HG02678 (cell line): ENCODE results near the gene GRIA4.
"Not testable (repeated sequence)": the region's sequence is repeated elsewhere in the genome, so short reads cannot be mapped to it uniquely, and the experiment has no call there.

ENCODE experiments used
- ATAC-seq: cut with Tn5 transposase; IDR thresholded peaks from one replicate; pipeline ENCODE4 v1.9.1; 2021; ENCODE audit warnings: mild to moderate bottlenecking, moderate library complexity; ENCODE audit not compliant: unreplicated experiment

GRIA4 gene

DNA sequence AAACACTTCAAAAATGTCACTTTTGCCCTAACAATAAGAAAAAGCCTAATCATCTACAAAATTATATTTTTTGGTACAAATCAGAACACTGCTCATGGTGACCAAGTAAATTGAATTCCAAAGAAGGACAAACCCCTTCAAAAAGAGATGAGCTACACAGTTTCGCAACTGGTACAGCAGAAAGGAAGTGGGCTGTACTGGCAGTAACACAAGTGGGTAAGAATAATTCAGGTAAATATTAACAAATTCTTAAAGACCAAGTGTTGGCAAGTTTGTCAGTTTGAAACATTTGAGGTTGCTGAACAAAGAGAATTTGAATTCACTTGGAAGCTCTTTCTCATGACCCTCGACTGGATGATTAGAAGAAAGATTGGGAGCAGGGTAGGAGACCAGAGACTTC is 376.7 kb downstream of the GRIA4 start:
- no peak for ATAC-seq

GRCh38 chr11:105988197-105988596 is 378.3 kb downstream of the GRIA4 start:
- no peak for ATAC-seq

DNA sequence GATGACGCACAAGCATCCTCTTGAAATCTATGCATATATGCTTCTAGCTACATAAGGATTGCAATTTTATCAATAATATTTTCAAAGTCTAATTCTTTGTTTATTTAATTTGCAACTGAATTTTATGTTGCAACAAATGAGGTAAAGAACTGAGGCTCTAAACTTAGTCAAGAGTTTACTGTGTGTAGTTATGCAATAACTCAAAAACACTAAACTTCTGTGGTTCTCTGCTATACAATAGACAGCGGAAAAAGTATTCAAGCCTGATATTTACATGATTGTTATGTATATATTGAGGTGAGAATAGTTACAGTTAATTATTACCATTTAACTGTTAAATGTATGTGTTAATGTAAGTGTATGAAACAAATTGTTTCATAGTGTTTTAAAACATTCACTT is 379.3 kb downstream of the GRIA4 start:
- ATAC-seq: no peak

- no peak for ATAC-seq
Observed at GRCh38 chr11:105991888-105992287, 382.0 kb downstream of the GRIA4 start.

GRCh38 chr11:106001304-106002012 is 391.6 kb downstream of the GRIA4 start:
- no peak for ATAC-seq

- not testable (repeated sequence) for ATAC-seq
Observed at GRCh38 chr11:106003094-106003493, 393.2 kb downstream of the GRIA4 start.

GRCh38 chr11:106011481-106011880 is 401.6 kb downstream of the GRIA4 start:
- no peak for ATAC-seq

GRCh38 chr11:106012744-106013143 is 402.9 kb downstream of the GRIA4 start:
- no peak for ATAC-seq

DNA sequence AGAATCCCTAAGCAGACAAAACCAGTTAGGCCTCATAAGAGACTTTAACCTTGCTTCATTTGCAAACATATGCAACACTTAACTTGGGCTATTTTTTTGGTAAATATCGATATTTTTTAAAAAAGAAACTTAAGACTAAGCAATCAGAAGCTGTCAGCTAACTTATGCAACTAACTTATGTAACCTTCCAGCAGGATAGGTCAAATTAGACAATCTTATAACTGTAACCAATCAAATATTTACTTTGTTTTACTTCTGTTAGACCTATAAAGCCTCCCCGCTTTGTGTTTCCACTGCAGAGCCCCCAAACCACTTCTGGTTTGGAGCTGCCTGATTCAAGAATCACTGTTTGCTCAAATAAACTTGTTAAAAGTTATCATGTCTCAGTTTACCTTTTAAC is 404.2 kb downstream of the GRIA4 start:
- ATAC-seq: no peak

- ATAC-seq: no peak
Observed at GRCh38 chr11:106014620-106015019, 404.7 kb downstream of the GRIA4 start.

DNA sequence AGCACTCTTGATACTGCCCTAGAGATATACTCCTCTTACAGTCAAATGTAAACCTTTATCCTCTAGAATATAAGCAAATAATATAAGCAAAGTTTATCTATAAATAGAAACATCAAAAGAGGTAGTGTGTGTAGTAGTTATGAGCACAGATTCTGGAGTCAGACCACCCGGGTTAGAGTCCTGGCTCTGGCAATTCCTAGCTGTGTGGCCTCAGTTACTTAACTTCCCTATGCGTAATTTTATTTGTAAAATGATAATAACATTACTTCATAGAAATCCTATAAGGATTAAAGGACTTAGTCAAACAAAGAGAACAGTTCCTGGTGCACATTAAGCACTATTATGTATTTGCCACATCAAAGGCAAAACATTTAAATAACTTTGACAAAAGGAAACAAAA is 405.2 kb downstream of the GRIA4 start:
- ATAC-seq: no peak

- no peak for ATAC-seq
Observed at GRCh38 chr11:106017093-106017492, 407.2 kb downstream of the GRIA4 start.

DNA sequence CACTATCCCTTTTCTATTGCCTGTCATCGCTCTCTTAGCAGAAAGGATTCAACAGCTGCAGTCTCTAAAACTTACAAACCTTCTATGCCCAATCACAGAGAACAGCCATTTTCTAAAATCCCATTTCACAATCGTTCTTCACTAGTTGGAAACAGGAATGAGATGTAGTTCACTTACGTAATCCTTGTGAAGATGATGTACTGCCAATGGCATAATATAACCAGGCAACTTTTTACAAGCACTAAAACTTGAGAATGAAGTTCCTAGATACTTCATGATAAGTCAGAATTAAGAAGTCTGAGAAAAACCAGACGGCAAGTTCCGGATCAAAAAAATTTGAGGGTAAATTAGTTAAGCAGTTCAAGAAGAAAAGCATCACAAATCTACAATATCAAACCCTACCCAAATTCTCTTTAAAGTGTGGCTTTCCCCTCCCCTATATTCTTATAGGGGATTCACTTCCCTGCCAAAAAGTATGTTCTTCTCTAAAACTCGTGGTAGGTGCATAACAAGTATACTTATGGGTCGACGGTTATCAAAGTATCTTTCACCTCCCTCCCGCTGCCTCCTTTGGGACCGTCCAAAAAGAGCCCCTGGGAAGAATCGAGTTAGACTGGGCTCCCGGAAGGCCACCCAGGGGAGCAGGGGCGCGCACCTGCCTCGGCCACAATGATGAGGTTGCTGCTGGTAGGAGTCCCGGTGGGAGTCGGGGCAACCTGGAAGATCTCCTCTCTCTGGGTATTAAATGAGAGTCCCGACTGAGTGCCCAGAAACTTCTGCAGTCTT is 411.5 kb downstream of the GRIA4 start:
- ATAC-seq: peak; percentile 8

GRCh38 chr11:106021967-106022794 is 412.3 kb downstream of the GRIA4 start, which contains the start of gene MSANTD4:
Gene MSANTD4, minus strand, starts transcription at chr11:106022240. Its CDS starts 11,323 bp downstream, at chr11:106010917.
- peak; percentile 97 for ATAC-seq

GRCh38 chr11:106022795-106023275 is 413.0 kb downstream of the GRIA4 start:
- no peak for ATAC-seq

- no peak for ATAC-seq
Observed at GRCh38 chr11:106030609-106031008, 420.7 kb downstream of the GRIA4 start.

DNA sequence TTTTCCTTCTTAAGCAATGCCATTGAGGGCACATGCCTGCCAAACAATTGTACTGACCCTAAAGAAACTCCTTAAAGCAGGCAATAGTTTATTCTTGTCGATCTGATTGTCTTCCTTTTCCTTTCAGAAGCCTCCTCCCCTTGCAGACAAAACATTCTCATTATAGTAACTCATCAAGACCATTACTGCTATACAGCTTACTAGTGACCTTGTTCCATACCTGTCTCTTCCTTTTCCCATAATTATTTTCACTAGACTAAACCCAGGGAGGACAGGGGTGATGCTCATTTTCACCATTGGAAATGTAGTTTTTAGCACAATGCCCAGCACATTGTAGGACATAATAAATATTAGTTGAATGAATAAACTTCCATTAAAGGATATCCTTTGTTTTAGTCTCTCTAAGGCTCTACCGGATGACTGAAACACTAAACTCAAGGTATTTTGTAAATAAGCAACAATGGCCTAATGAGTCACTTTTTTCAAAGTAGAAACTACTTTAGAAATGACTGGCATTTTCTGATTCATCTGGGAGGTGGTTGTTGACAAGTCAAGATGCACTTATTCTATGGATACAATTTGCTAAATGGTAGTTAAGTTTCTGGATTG is 421.4 kb downstream of the GRIA4 start:
- no peak for ATAC-seq
